ENCODE measurements around the gene CCDC86.

DNA sequence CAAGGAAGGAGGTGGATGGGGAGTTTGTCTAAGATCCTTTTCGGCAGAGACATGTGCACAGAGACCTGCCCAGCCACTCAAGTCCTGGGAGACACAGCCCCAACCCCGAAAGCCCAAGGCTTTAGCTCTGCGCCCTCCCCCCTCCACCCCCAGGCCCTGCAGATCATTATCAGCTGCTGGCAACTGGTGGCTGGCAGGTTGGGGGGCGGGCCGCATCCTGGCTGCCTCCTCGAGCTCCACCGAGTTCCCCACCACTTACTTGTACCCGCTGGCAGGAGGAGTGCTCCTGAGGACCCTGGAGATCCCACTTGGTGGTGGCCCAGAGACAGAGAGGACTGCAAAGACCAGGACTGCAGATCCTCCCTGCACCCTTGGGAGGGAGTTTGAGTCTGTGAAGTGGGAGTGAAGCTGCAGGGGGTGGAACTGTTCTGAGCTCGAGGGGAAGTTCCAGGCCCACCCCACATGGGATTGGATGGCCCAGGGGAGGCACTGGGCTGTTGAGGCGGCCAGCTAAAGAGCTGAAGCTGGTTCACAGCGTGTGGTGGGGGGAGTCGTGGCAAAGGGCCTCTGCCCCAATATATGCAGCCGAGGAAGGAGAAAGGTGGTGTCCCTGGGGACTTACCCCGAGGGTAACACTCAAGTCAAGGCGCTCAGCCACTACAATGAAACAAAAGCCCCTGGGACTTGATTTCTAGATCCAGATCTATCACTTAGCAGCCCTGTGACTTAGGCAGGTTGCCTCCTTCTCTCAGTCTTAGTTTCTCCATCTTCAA, 19.9 kb upstream of the CCDC86 start:
- TF ChIP-seq, protein P1, sequence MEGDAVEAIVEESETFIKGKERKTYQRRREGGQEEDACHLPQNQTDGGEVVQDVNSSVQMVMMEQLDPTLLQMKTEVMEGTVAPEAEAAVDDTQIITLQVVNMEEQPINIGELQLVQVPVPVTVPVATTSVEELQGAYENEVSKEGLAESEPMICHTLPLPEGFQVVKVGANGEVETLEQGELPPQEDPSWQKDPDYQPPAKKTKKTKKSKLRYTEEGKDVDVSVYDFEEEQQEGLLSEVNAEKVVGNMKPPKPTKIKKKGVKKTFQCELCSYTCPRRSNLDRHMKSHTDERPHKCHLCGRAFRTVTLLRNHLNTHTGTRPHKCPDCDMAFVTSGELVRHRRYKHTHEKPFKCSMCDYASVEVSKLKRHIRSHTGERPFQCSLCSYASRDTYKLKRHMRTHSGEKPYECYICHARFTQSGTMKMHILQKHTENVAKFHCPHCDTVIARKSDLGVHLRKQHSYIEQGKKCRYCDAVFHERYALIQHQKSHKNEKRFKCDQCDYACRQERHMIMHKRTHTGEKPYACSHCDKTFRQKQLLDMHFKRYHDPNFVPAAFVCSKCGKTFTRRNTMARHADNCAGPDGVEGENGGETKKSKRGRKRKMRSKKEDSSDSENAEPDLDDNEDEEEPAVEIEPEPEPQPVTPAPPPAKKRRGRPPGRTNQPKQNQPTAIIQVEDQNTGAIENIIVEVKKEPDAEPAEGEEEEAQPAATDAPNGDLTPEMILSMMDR (conservative IDR thresholded peaks at IDR 0.05; ENCODE audit: low read depth, low read length) = no peak
- TF ChIP-seq MXI1 (IDR thresholded peaks at IDR 0.05; ENCODE audit: borderline replicate concordance, low read depth, low read length) (no peak), RCOR1 (IDR thresholded peaks at IDR 0.05; ENCODE audit: insufficient replicate concordance, low read length) (no peak), NFE2L2 (IDR thresholded peaks at IDR 0.05; ENCODE audit: low read depth, low read length) (no peak), POLR2A (IDR thresholded peaks at IDR 0.05; ENCODE audit: low read depth, low read length) (no peak), CHD1 (IDR thresholded peaks at IDR 0.05; ENCODE audit: low read depth, low read length) (no peak), BHLHE40 (IDR thresholded peaks at IDR 0.05; ENCODE audit: low read depth, low read length) (no peak)

Measured in IMR-90 (cell line).